HepG2 (cell line): ENCODE results near the gene MMP3. TPM values are rescaled to one million over a fixed set of nuclear protein-coding genes. Genes with fewer than 3 reads are reported as not detected.

Experiments
- ATAC-seq: fragments of 200-7000 bp; cut with Tn5 transposase; 3 replicates; pipeline ENCODE4 v1.9.1; 2020; ENCODE audit warnings: mild to moderate bottlenecking, moderate library complexity
- BruUV-seq: library from RNA; stranded (reverse); fragments of 400-500 nt; replicated peaks from 2 replicates; lab custom pipeline; 2021; lab: Mats Ljungman, UMichigan
- CTCF ChIA-PET: fragments of 300-600 bp; formaldehyde crosslinking; extraction: SDS; loops from one replicate; lab custom pipeline; 2021; ENCODE audit warnings: low total read pairs, inconsistent platforms, low intra/inter-chr PET ratio; lab: Yijun Ruan, JAX
- POLR2A ChIA-PET: fragments of 350-600 bp; sonication (Branson Sonifier 250); formaldehyde crosslinking; loops from one replicate; lab custom pipeline; 2020; ENCODE audit warnings: antibody characterized with exemption, inconsistent platforms; lab: Yijun Ruan, JAX
- DNase-seq: peaks from one replicate; pipeline ENCODE4 v3.0.0-alpha.2; 2015; ENCODE audit warnings: low spot score
- FAIRE-seq: peaks from 3 replicates; lab custom pipeline; 2011; peaks lifted over from hg19 to GRCh38; lab: Jason Lieb, UNC
- H2AFZ ChIP-seq: one replicate; pipeline ENCODE4 v1.6.1; 2011; ENCODE audit warnings: low read length, inconsistent platforms
- H3K27ac ChIP-seq: fragments of 300-600 bp; 3 replicates; pipeline ENCODE4 v1.8.0; 2011; ENCODE audit warnings: mixed run types, mild to moderate bottlenecking, mixed read lengths, low read length, inconsistent platforms; ENCODE audit not compliant: insufficient read depth; ENCODE audit errors: extremely low read length
- H3K27me3 ChIP-seq, 2 experiments: fragments of 200-600 bp in 1 of 2; 2 replicates in 1 of 2; 3 replicates in 1 of 2; pipeline versions ENCODE4 v1.6.0 to v1.8.0; 2011; ENCODE audit warnings: low read length in 2 of 2, mild to moderate bottlenecking in 2 of 2, moderate library complexity in 2 of 2, inconsistent platforms in 1 of 2; ENCODE audit not compliant: insufficient read depth in 2 of 2, control insufficient read depth in 1 of 2
- H3K36me3 ChIP-seq, 2 experiments: fragments of 200-600 bp in 1 of 2; replicated peaks in 1 of 2; 2 replicates in 1 of 2; 3 replicates in 1 of 2; pipeline versions ENCODE4 v1.5.1 to v1.8.0; 2011; ENCODE audit warnings: low read length in 2 of 2, inconsistent platforms in 1 of 2; ENCODE audit not compliant: insufficient read depth in 2 of 2, control insufficient read depth in 1 of 2
- H3K4me1 ChIP-seq: 2 replicates; pipeline ENCODE4 v1.5.1; 2012; ENCODE audit warnings: low read length, inconsistent platforms; ENCODE audit not compliant: insufficient read depth
- H3K4me2 ChIP-seq: 2 replicates; pipeline ENCODE4 v1.6.0; 2011; ENCODE audit warnings: low read depth, low read length, inconsistent platforms
- H3K4me3 ChIP-seq, 3 experiments: fragments of 200-600 bp in 1 of 3; sonication (generic), shearing (Covaris generic) in 1 of 3; replicated peaks in 1 of 3; 2 replicates each; pipeline ENCODE4 v1.5.1; 2011 to 2016; ENCODE audit warnings: low read length in 3 of 3, inconsistent platforms in 2 of 3, low read depth in 2 of 3, mild to moderate bottlenecking in 2 of 3, control low read depth in 1 of 3, mixed read lengths in 1 of 3; ENCODE audit not compliant: insufficient read depth in 1 of 3
- H3K79me2 ChIP-seq: one replicate; pipeline ENCODE4 v1.6.1; 2011; ENCODE audit warnings: low read length, inconsistent platforms; ENCODE audit not compliant: insufficient read depth
- H3K9ac ChIP-seq: 2 replicates; pipeline ENCODE4 v1.6.0; 2011; ENCODE audit warnings: mild to moderate bottlenecking, low read depth, low read length, inconsistent platforms; ENCODE audit not compliant: insufficient read depth
- H3K9me3 ChIP-seq: 2 replicates; pipeline ENCODE4 v1.5.1; 2012; ENCODE audit warnings: mild to moderate bottlenecking, low read length
- H4K20me1 ChIP-seq: 2 replicates; pipeline ENCODE4 v1.6.0; 2011; ENCODE audit warnings: inconsistent platforms, mild to moderate bottlenecking, low read length, moderate library complexity; ENCODE audit not compliant: insufficient read depth
- HDAC6 ChIP-seq: fragments of 200-600 bp; sonication (generic); IDR thresholded peaks from 2 replicates; pipeline ENCODE4 v1.7.0; 2017; ENCODE audit warnings: mild to moderate bottlenecking, antibody characterized with exemption, low read length, low read depth
- IKZF5 ChIP-seq: IDR thresholded peaks from 2 replicates; pipeline ENCODE4 v1.6.1; 2018; ENCODE audit warnings: missing genetic modification reagents, mild to moderate bottlenecking, missing compliant biosample characterization
- KDM3A ChIP-seq: IDR thresholded peaks from 2 replicates; pipeline ENCODE4 v1.6.1; 2018; ENCODE audit warnings: low read depth, missing compliant biosample characterization
- NFYC ChIP-seq: IDR thresholded peaks from 2 replicates; pipeline ENCODE4 v1.6.1; 2016; ENCODE audit warnings: missing genetic modification reagents, missing compliant biosample characterization
- NONO ChIP-seq, 2 experiments: fragments of 450-650 bp in 1 of 2; sonication (generic) in 1 of 2; formaldehyde crosslinking in 1 of 2; IDR thresholded peaks in 1 of 2; conservative IDR thresholded peaks in 1 of 2; 2 replicates each; pipeline versions ENCODE4 v1.6.1 to v1.8.0; 2017 to 2022; ENCODE audit warnings: mild to moderate bottlenecking in 1 of 2, missing genetic modification reagents in 1 of 2, moderate library complexity in 1 of 2
- SIX1 ChIP-seq: sonication (generic); formaldehyde crosslinking; IDR thresholded peaks from 2 replicates; pipeline ENCODE4 v1.4.0; 2020; ENCODE audit warnings: missing genetic modification reagents, borderline replicate concordance
- SNAI1 ChIP-seq: sonication (generic); formaldehyde crosslinking; IDR thresholded peaks from 2 replicates; pipeline ENCODE4 v1.5.0; 2020; ENCODE audit warnings: mild to moderate bottlenecking, missing genetic modification reagents, borderline replicate concordance
- WIZ ChIP-seq: sonication (generic); formaldehyde crosslinking; IDR thresholded peaks from 2 replicates; pipeline ENCODE4 v1.5.1; 2020; ENCODE audit warnings: mild to moderate bottlenecking, missing genetic modification reagents
- ZC3H4 ChIP-seq: sonication (generic); formaldehyde crosslinking; IDR thresholded peaks from 2 replicates; pipeline ENCODE4 v1.4.0; 2020; ENCODE audit warnings: missing genetic modification reagents, borderline replicate concordance
- ZFP62 ChIP-seq: sonication (generic); formaldehyde crosslinking; IDR thresholded peaks from 2 replicates; pipeline ENCODE4 v1.4.0; 2020; ENCODE audit warnings: missing genetic modification reagents
- ZNF142 ChIP-seq: sonication (generic); formaldehyde crosslinking; IDR thresholded peaks from 2 replicates; pipeline ENCODE4 v1.4.0; 2020; ENCODE audit warnings: missing genetic modification reagents
- ZNF619 ChIP-seq: sonication (generic); formaldehyde crosslinking; IDR thresholded peaks from 2 replicates; pipeline ENCODE4 v1.4.0; 2020; ENCODE audit warnings: mild to moderate bottlenecking, missing genetic modification reagents
- ZNF672 ChIP-seq: sonication (generic); formaldehyde crosslinking; IDR thresholded peaks from 2 replicates; pipeline ENCODE4 v1.8.1; 2022; ENCODE audit warnings: missing genetic modification reagents
- ZNF766 ChIP-seq: sonication (generic); formaldehyde crosslinking; IDR thresholded peaks from 2 replicates; pipeline ENCODE4 v1.5.0; 2020; ENCODE audit warnings: missing genetic modification reagents, borderline replicate concordance
- ZNF777 ChIP-seq: sonication (generic); formaldehyde crosslinking; IDR thresholded peaks from 2 replicates; pipeline ENCODE4 v1.4.0; 2020; ENCODE audit warnings: missing genetic modification reagents
- WGBS: methylation state at CpG from one replicate; pipeline ENCODE4 v1.1.6; 2017; ENCODE audit warnings: low lambda C conversion rate; 5-methylcytosine and 5-hydroxymethylcytosine counted together
- in situ Hi-C: cut with HindIII; loops from 2 replicates; pipeline ENCODE4 v1.10.0; 2017; ENCODE audit warnings: low pct_unique_long_range_greater_than_20kb; ENCODE audit not compliant: extremely low pct_ligation_motif_present
- intact Hi-C: fragments of 100-400 bp; cut with micrococcal nuclease; formaldehyde crosslinking; loops from one replicate; pipeline ENCODE4 v1.10.0; 2022; ENCODE audit not compliant: unreplicated experiment
- polyA plus RNA-seq, 8 experiments: library from polyadenylated mRNA; depleted of rRNA in 3 of 8; stranded (reverse) in 7 of 8; unstranded in 1 of 8; fragments of >200 nt; fragmentation: Illumina TruSeq in 4 of 8; extraction: Trizol in 4 of 8; gene quantifications; 2 replicates each; pipeline versions ENCODE4 v1.2.1 to v1.2.3, GENCODE V29; 2011 to 2016; ENCODE audit warnings: low read depth in 4 of 8, missing spikeins in 1 of 8, mixed read lengths in 1 of 8; ENCODE audit not compliant: insufficient read depth in 1 of 8
- total RNA-seq, 5 experiments: library from RNA; depleted of rRNA; stranded (reverse); fragments of >200 nt; fragmentation: Illumina TruSeq; extraction: Trizol; gene quantifications; 2 replicates each; pipeline ENCODE4 v1.2.3, GENCODE V29; 2016; ENCODE audit warnings: low read depth in 1 of 5
- TF ChIP-seq, protein P1 (sequence below): sonication (generic); formaldehyde crosslinking; IDR thresholded peaks from 2 replicates; pipeline ENCODE4 v1.8.1; 2023; ENCODE audit warnings: missing genetic modification reagents, mild to moderate bottlenecking, borderline replicate concordance
- TF ChIP-seq, protein P2 (sequence below): sonication (generic); formaldehyde crosslinking; IDR thresholded peaks from 2 replicates; pipeline ENCODE4 v1.5.0; 2020; ENCODE audit warnings: missing genetic modification reagents

MMP3 gene
- total and polyA plus RNA-seq, 2 of the 13 experiments (the other 11 are each of a cell fraction or from before 2014, with no cell fraction given), result 1.2 to 1.5 TPM

- Histone ChIP-seq H4K20me1 (no peaks in the 10 kb centered on the region), H3K9me3 (no peaks in the 10 kb centered on the region), H3K4me3 (no peak overlapping the region), H3K36me3 (no peaks in the 10 kb centered on the region), H3K4me1 (no peaks in the 10 kb centered on the region), H3K9ac (no peak overlapping the region), H3K4me2 (no peak overlapping the region), H3K79me2 (no peaks in the 10 kb centered on the region), H3K27ac (no peak overlapping the region), H2AFZ (no peak overlapping the region), H3K27me3 (no peaks in the 10 kb centered on the region)
- FAIRE-seq, result no peak
- WGBS, result 5% methylated on average over 1 of the region's 1 CpG
- ATAC-seq, result no peak
- no peak for DNase-seq
- CTCF ChIA-PET, result no interaction called here
- in situ Hi-C loops (no loop called here), intact Hi-C loops (no loop called here)
- no TSS peak for BruUV-seq
- POLR2A ChIA-PET, result no interaction called here
- TF ChIP-seq SIX1 (no peak), ZNF142 (CRISPR knock-in tag) (no peak), ZNF766 (CRISPR knock-in tag) (no peak), ZNF619 (no peak), ZFP62 (CRISPR knock-in tag) (no peak), NFYC (CRISPR knock-in tag) (no peak), ZNF777 (CRISPR knock-in tag) (no peak), WIZ (CRISPR knock-in tag) (no peak), SNAI1 (CRISPR knock-in tag) (no peak), IKZF5 (CRISPR knock-in tag) (no peak), HDAC6 (no peak), ZNF672 (CRISPR knock-in tag) (no peak), ZC3H4 (CRISPR knock-in tag) (no peak), KDM3A (CRISPR knock-in tag) (no peak), NONO (IDR thresholded peaks at IDR 0.05) (no peak), NONO (CRISPR knock-in tag; conservative IDR thresholded peaks at IDR 0.05) (no peak)
- TF ChIP-seq, protein P1, sequence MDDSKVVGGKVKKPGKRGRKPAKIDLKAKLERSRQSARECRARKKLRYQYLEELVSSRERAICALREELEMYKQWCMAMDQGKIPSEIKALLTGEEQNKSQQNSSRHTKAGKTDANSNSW (CRISPR knock-in tag), result no peak
- TF ChIP-seq, protein P2, sequence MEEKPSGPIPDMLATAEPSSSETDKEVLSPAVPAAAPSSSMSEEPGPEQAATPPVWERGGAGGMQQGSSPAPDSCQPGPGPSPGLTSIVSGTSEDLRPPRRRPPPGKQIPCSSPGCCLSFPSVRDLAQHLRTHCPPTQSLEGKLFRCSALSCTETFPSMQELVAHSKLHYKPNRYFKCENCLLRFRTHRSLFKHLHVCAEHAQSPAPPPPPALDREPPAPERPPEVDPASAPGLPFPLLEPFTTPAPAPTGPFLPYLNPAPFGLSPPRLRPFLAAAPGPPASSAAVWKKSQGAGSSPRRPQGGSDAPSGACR (CRISPR knock-in tag), result no peak
Observed at GRCh38 chr11:102842930-102843329, 479 bp downstream of the MMP3 start.
